ENCODE results near the gene DLX1.

DNA sequence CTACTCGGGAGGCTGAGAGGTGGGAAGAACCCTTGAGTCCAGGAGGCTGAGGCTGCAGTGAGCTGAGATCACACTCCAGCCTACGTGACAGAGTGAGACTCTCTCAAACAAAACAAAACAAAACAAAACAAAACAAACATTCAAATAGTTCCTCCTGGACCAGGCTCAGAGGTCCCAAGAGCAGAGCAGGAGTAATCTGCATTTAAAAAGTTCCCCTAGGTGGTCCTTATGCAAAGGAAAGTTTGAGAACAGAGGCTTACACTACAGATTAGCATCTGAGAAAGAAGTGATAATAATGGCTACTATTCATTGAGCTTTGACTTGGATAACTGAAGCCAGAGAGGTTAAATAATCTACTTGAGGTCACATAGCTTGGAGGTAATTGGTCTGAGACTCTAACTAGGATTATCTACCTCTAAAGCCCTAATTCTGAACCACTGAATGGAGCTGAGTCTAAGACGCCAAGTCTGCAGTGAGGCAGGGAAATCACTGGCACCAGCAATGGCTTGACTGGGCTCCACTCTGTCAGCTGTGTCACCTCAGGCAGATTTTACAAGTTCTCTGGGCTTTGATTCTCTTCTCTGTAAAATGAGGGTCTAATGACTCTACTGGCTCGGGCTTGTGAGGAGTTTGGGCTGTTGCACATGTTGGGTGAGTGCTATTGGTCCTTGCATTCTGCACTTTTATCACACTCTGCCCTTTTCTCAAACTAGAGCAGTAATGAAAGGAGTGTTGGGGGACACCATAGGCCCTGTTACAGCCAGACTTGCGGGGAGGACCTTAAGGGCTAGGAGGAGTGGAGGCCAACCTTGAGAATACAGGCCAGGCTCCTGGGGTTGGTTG is 46.6 kb downstream of the DLX1 start:
- TF ChIP-seq NR2F6 (CRISPR knock-in tag; IDR thresholded peaks at IDR 0.05) (no peak), KDM1A (IDR thresholded peaks at IDR 0.05) (no peak), SP1 (CRISPR knock-in tag; IDR thresholded peaks at IDR 0.05) (no peak), GABPA (tag; conservative IDR thresholded peaks at IDR 0.05; ENCODE audit: low read depth) (no peak), SAFB2 (IDR thresholded peaks at IDR 0.05; ENCODE audit: borderline replicate concordance, low read depth, low read length, severe bottlenecking) (no peak), POLR2A (conservative IDR thresholded peaks at IDR 0.05) (no peak), CTCF (IDR thresholded peaks at IDR 0.05 in 2 of 3, conservative IDR thresholded peaks at IDR 0.05 in 1 of 3; ENCODE audit: insufficient read depth in 2 of 3, low read depth in 1 of 3, low read length in 3 of 3) (no peak)

Data from K562 (cell line).